B cell (primary cell): ENCODE results near the gene NTN1. TPM values are rescaled to one million over a fixed set of nuclear protein-coding genes. Genes with fewer than 3 reads are reported as not detected.

ENCODE experiments used
- ATAC-seq: fragments of 200-7000 bp; cut with Tn5 transposase; one replicate; pipeline ENCODE4 v1.10.0; 2021; ENCODE audit warnings: low read depth, mild to moderate bottlenecking, moderate number of reproducible peaks, moderate library complexity
- CTCF ChIA-PET: fragments of 350-600 bp; sonication (Branson Sonifier 250); formaldehyde crosslinking; loops from one replicate; lab custom pipeline; 2021; ENCODE audit warnings: antibody characterized with exemption, inconsistent platforms; lab: Charles Lee
- POLR2A ChIA-PET: fragments of 350-600 bp; sonication (Branson Sonifier 250); formaldehyde crosslinking; loops from one replicate; lab custom pipeline; 2021; ENCODE audit warnings: antibody characterized with exemption; lab: Charles Lee
- DNase-seq: peaks from one replicate; pipeline ENCODE4 v3.0.0; 2013
- H2AFZ ChIP-seq: 2 replicates; pipeline ENCODE4 v1.6.1; 2012; ENCODE audit warnings: mild to moderate bottlenecking, low read depth, low read length; ENCODE audit not compliant: insufficient read depth, poor library complexity, severe bottlenecking
- H3K27ac ChIP-seq, 2 donors: 1 replicate in 1 of 2; 2 replicates in 1 of 2; pipeline ENCODE4 v1.5.1; 2012 to 2013; ENCODE audit warnings: low read length in 2 of 2, mild to moderate bottlenecking in 2 of 2, moderate library complexity in 1 of 2
- H3K27me3 ChIP-seq, 4 experiments: fragments of 200-600 bp in 1 of 4; sonication (generic) in 1 of 4; replicated peaks in 1 of 4; 1 replicate in 2 of 4; 2 replicates in 2 of 4; pipeline versions ENCODE4 v1.6.1 to v1.7.0; 2013 to 2016; ENCODE audit warnings: low read length in 3 of 4, mild to moderate bottlenecking in 2 of 4, mixed read lengths in 1 of 4, moderate library complexity in 1 of 4; ENCODE audit not compliant: insufficient read depth in 4 of 4, control insufficient read depth in 3 of 4; ENCODE audit errors: control extremely low read depth in 1 of 4
- H3K36me3 ChIP-seq, 2 experiments: replicated peaks in 1 of 2; 1 replicate in 1 of 2; 2 replicates in 1 of 2; pipeline versions ENCODE4 v1.6.1 to v1.7.1; 2013; ENCODE audit warnings: low read length in 1 of 2; ENCODE audit not compliant: insufficient read depth in 2 of 2, control insufficient read depth in 1 of 2; ENCODE audit errors: control extremely low read depth in 1 of 2, extremely low read depth in 1 of 2
- H3K4me1 ChIP-seq, 2 donors: fragments of 200-600 bp in 1 of 2; sonication (generic) in 1 of 2; 1 replicate in 1 of 2; 2 replicates in 1 of 2; pipeline versions ENCODE4 v1.5.1 to v1.6.1; 2013 to 2017; ENCODE audit warnings: low read length in 2 of 2; ENCODE audit not compliant: control insufficient read depth in 2 of 2, insufficient read depth in 2 of 2
- H3K4me2 ChIP-seq: replicated peaks from 2 replicates; pipeline ENCODE3; 2012; ENCODE audit warnings: mild to moderate bottlenecking, low read depth, low read length; ENCODE audit not compliant: poor library complexity, severe bottlenecking
- H3K4me3 ChIP-seq, 5 experiments: fragments of 200-600 bp in 1 of 5; sonication (generic) in 1 of 5; 1 replicate in 3 of 5; 2 replicates in 2 of 5; pipeline versions ENCODE4 v1.5.1 to v1.7.0; 2011 to 2016; ENCODE audit warnings: low read length in 4 of 5, mild to moderate bottlenecking in 4 of 5, low read depth in 2 of 5, control low read depth in 1 of 5, moderate library complexity in 1 of 5; ENCODE audit not compliant: insufficient read depth in 1 of 5; ENCODE audit errors: control extremely low read depth in 1 of 5, extremely low read depth in 1 of 5
- H3K79me2 ChIP-seq: fragments of 200-600 bp; sonication (generic); one replicate; pipeline ENCODE4 v1.6.0; 2016; ENCODE audit warnings: low read length; ENCODE audit not compliant: control insufficient read depth, insufficient read depth
- H3K9ac ChIP-seq: fragments of 200-600 bp; sonication (generic); 2 replicates; pipeline ENCODE4 v1.6.1; 2017; ENCODE audit warnings: mild to moderate bottlenecking, low read length, moderate library complexity
- H3K9me3 ChIP-seq, 3 donors: one replicate each; pipeline versions ENCODE4 v1.6.1 to v1.7.1; 2013; ENCODE audit warnings: low read length in 2 of 3; ENCODE audit not compliant: control insufficient read depth in 2 of 3, insufficient read depth in 1 of 3; ENCODE audit errors: control extremely low read depth in 1 of 3
- H4K20me1 ChIP-seq: 2 replicates; pipeline ENCODE4 v1.6.0; 2012; ENCODE audit warnings: mild to moderate bottlenecking, low read length; ENCODE audit not compliant: insufficient read depth, control insufficient read depth, poor library complexity, severe bottlenecking
- H3K27ac Mint-ChIP-seq: one replicate; pipeline ENCODE4 v1.8.0; 2021; ENCODE audit warnings: mixed read lengths
- H3K27me3 Mint-ChIP-seq: one replicate; pipeline ENCODE4 v1.8.0; 2021; ENCODE audit warnings: mixed read lengths
- H3K4me1 Mint-ChIP-seq: one replicate; pipeline ENCODE4 v1.8.0; 2021; ENCODE audit warnings: mixed read lengths
- H3K4me3 Mint-ChIP-seq: one replicate; pipeline ENCODE4 v1.8.0; 2021; ENCODE audit warnings: mixed read lengths
- H3K9me3 Mint-ChIP-seq: one replicate; pipeline ENCODE4 v1.8.0; 2022; ENCODE audit warnings: mixed read lengths; ENCODE audit not compliant: insufficient read depth
- EZH2 ChIP-seq: IDR thresholded peaks from 2 replicates; pipeline ENCODE4 v1.6.1; 2012; ENCODE audit warnings: borderline replicate concordance, low read depth, mild to moderate bottlenecking, moderate library complexity, low read length; ENCODE audit not compliant: insufficient read depth, poor library complexity, severe bottlenecking
- WGBS: methylation state at CpG from one replicate; pipeline ENCODE4 v1.1.5; 2013; ENCODE audit warnings: missing lambda C conversion rate; ENCODE audit not compliant: insufficient coverage; 5-methylcytosine and 5-hydroxymethylcytosine counted together
- intact Hi-C: fragments of 100-400 bp; cut with micrococcal nuclease; formaldehyde crosslinking; loops from one replicate; pipeline ENCODE4 v1.10.0; 2022
- polyA plus RNA-seq: library from polyadenylated mRNA; depleted of rRNA; stranded (reverse); fragments of >200 nt; gene quantifications from 2 replicates; pipeline ENCODE4 v1.2.3, GENCODE V29; 2012
- total RNA-seq, 2 donors: library from RNA; stranded (reverse); fragments of 120-200 nt in 1 of 2; gene quantifications; 1 replicate in 1 of 2; 2 replicates in 1 of 2; pipeline versions ENCODE4 v1.2.3 to v1.2.4, GENCODE V29; 2013 to 2022
- TF ChIP-seq, protein P1 (sequence below): fragments of 200-600 bp; IDR thresholded peaks from one replicate; pipeline ENCODE4 v1.8.0; 2022; ENCODE audit warnings: antibody characterized with exemption, mild to moderate bottlenecking

Gene NTN1
- total and polyA plus RNA-seq, 2 donors (not counting 1 experiment from before 2014, with no cell fraction given): 0.10 to 0.25 TPM

DNA sequence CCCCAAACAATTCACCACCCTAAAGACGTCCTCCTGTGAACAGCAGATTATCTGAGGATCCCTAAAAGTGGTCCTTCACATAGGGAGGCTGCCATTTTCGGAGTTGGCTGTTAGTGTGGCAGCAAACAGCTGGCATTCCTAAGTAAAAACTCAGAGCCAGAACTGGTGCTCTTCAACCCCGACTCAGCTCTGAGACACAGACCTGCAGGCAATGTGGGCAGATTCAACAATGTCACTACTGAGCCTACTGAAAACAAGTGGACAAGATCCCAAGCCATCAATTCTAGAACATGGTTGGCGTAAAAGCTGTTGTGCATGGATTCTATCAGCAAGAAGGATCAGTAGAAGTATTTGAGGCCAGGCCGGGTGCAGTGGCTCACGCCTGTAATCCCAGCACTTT, 247.2 kb downstream of the NTN1 start:
- no peak overlapping the region for H3K4me2 ChIP-seq
- peaks cover 3% of the 10 kb centered on the region for H3K79me2 ChIP-seq
- no peak for DNase-seq
- H3K27ac ChIP-seq: no peak overlapping the region
- 98% methylated on average over 6 of the region's 6 CpGs for WGBS
- Mint-ChIP-seq H3K9me3 (no peaks in the 10 kb centered on the region), H3K27ac (no peak overlapping the region), H3K4me1 (no peaks in the 10 kb centered on the region), H3K4me3 (no peak overlapping the region), H3K27me3 (no peaks in the 10 kb centered on the region)
- H4K20me1 ChIP-seq: no peaks in the 10 kb centered on the region
- H3K4me3 ChIP-seq: no peak overlapping the region
- intact Hi-C loops: no loop called here
- H3K27me3 ChIP-seq: no peaks in the 10 kb centered on the region
- ATAC-seq: no peak
- peaks cover 0 to 5% (median 0%) of the 10 kb centered on the region in 3 donors for H3K9me3 ChIP-seq
- H2AFZ ChIP-seq: no peak overlapping the region
- ChIA-PET CTCF (no interaction called here), POLR2A (no interaction called here)
- H3K4me1 ChIP-seq: no peaks in the 10 kb centered on the region
- TF ChIP-seq, protein P1, sequence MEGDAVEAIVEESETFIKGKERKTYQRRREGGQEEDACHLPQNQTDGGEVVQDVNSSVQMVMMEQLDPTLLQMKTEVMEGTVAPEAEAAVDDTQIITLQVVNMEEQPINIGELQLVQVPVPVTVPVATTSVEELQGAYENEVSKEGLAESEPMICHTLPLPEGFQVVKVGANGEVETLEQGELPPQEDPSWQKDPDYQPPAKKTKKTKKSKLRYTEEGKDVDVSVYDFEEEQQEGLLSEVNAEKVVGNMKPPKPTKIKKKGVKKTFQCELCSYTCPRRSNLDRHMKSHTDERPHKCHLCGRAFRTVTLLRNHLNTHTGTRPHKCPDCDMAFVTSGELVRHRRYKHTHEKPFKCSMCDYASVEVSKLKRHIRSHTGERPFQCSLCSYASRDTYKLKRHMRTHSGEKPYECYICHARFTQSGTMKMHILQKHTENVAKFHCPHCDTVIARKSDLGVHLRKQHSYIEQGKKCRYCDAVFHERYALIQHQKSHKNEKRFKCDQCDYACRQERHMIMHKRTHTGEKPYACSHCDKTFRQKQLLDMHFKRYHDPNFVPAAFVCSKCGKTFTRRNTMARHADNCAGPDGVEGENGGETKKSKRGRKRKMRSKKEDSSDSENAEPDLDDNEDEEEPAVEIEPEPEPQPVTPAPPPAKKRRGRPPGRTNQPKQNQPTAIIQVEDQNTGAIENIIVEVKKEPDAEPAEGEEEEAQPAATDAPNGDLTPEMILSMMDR: no peak
- no peak for TF ChIP-seq EZH2
- H3K36me3 ChIP-seq: peaks cover 0 to 7% of the 10 kb centered on the region in 2 experiments
- no peak overlapping the region for H3K9ac ChIP-seq

DNA sequence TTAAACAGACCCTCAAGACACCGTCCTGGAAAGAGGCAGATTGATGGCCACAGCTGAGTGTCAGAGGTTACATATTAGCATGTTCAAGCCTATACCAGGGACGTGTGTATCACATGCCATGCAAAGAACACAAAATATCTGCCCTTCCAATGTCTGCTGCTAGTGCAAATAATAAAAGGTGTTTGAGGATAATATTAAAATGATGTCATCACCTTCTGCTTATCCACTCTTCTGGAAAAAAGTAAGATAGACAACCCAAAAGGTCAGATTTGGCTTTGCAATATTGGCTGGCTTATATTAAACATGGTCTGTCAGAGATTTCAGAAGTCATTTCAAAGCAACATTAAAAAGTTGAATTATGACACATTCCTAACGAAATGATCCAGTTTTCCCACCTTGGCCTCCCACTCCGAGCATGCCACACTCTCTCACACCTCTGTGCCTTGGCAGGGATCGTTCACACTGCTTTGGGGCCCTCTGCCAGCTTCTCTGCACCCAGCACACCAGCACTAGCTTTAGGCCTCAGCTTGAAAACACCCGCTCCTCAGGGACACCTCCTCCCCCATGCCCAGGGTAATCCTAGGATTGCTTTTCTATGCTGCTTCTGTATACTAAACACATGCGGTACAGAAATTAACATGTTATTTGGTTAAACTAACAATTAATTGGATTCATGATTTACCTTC, 248.2 kb downstream of the NTN1 start:
- H3K4me2 ChIP-seq: no peak overlapping the region
- H3K4me3 ChIP-seq: no peak overlapping the region
- intact Hi-C loops: no loop called here
- no peaks in the 10 kb centered on the region for H3K9me3 ChIP-seq
- Mint-ChIP-seq H3K27me3 (no peaks in the 10 kb centered on the region), H3K4me3 (no peak overlapping the region), H3K27ac (no peak overlapping the region), H3K9me3 (no peaks in the 10 kb centered on the region), H3K4me1 (no peaks in the 10 kb centered on the region)
- 93% methylated on average over 4 of the region's 7 CpGs for WGBS
- no peaks in the 10 kb centered on the region for H3K27me3 ChIP-seq
- no peaks in the 10 kb centered on the region for H3K4me1 ChIP-seq
- H3K27ac ChIP-seq: no peak overlapping the region
- DNase-seq (no peak), ATAC-seq (no peak)
- TF ChIP-seq, protein P1: no peak
- TF ChIP-seq EZH2: no peak
- H3K79me2 ChIP-seq: peaks cover 3% of the 10 kb centered on the region
- no peak overlapping the region for H2AFZ ChIP-seq
- ChIA-PET POLR2A (interaction anchor here (0.7 kb wide), 1 partner anchor 32 kb away, joined by 3 read pairs; no protein-coding TSS in a partner anchor), CTCF (no interaction called here)
- H3K36me3 ChIP-seq: peaks cover 0 to 7% of the 10 kb centered on the region in 2 experiments
- H4K20me1 ChIP-seq: no peaks in the 10 kb centered on the region
- H3K9ac ChIP-seq: no peak overlapping the region
